CD4-positive, alpha-beta T cell (primary cell): ENCODE results near the gene PAGE5. TPM values are rescaled to one million over a fixed set of nuclear protein-coding genes. Genes with fewer than 3 reads are reported as not detected.

Source experiments
- ATAC-seq: fragments of 200-7000 bp; cut with Tn5 transposase; one replicate; pipeline ENCODE4 v1.10.0; 2022; ENCODE audit warnings: mild to moderate bottlenecking; ENCODE audit not compliant: poor library complexity
- CTCF ChIA-PET: fragments of 350-600 bp; sonication (Branson Sonifier 250); formaldehyde crosslinking; loops from one replicate; lab custom pipeline; 2021; ENCODE audit warnings: antibody characterized with exemption, inconsistent platforms; lab: Charles Lee
- POLR2A ChIA-PET: fragments of 350-600 bp; sonication (Branson Sonifier 250); formaldehyde crosslinking; loops from one replicate; lab custom pipeline; 2021; ENCODE audit warnings: antibody characterized with exemption, inconsistent platforms; lab: Charles Lee
- DNase-seq, 14 experiments: peaks; one replicate each; pipeline ENCODE4 v3.0.0-alpha.2; 2013 to 2020; ENCODE audit warnings: mixed read lengths in 2 of 14
- H3K27ac ChIP-seq, 2 donors: one replicate each; pipeline versions ENCODE4 v1.5.1 to v1.7.0; 2013; ENCODE audit warnings: low read length in 2 of 2, low read depth in 1 of 2, mild to moderate bottlenecking in 1 of 2
- H3K27me3 ChIP-seq, 2 experiments: 1 replicate in 1 of 2; 2 replicates in 1 of 2; pipeline versions ENCODE4 v1.6.1 to v1.7.0; 2013; ENCODE audit warnings: low read length in 2 of 2, control low read depth in 1 of 2, mild to moderate bottlenecking in 1 of 2, moderate library complexity in 1 of 2; ENCODE audit not compliant: insufficient read depth in 2 of 2, control insufficient read depth in 1 of 2
- H3K36me3 ChIP-seq: one replicate; pipeline ENCODE4 v1.6.1; 2013; ENCODE audit warnings: low read length, control low read depth; ENCODE audit not compliant: insufficient read depth
- H3K4me1 ChIP-seq: one replicate; pipeline ENCODE4 v1.6.1; 2013; ENCODE audit warnings: low read length, control low read depth; ENCODE audit not compliant: insufficient read depth
- H3K4me3 ChIP-seq: one replicate; pipeline ENCODE4 v1.5.1; 2013; ENCODE audit warnings: mild to moderate bottlenecking, low read length, moderate library complexity
- H3K9me3 ChIP-seq, 2 experiments: 1 replicate in 1 of 2; 2 replicates in 1 of 2; pipeline versions ENCODE4 v1.6.1 to v1.7.0; 2013; ENCODE audit warnings: low read length in 2 of 2, mild to moderate bottlenecking in 2 of 2, control low read depth in 1 of 2, moderate library complexity in 1 of 2; ENCODE audit not compliant: control insufficient read depth in 1 of 2, insufficient read depth in 1 of 2
- H3K27ac Mint-ChIP-seq: one replicate; pipeline ENCODE4 v1.8.0; 2020; ENCODE audit warnings: mixed read lengths
- H3K27me3 Mint-ChIP-seq: one replicate; pipeline ENCODE4 v1.8.0; 2021; ENCODE audit warnings: mixed read lengths
- H3K36me3 Mint-ChIP-seq: one replicate; pipeline ENCODE4 v1.8.0; 2021; ENCODE audit warnings: low read depth, mixed read lengths
- H3K4me1 Mint-ChIP-seq: one replicate; pipeline ENCODE4 v1.8.0; 2021; ENCODE audit warnings: low read depth, mixed read lengths
- H3K4me3 Mint-ChIP-seq: one replicate; pipeline ENCODE4 v1.8.0; 2020; ENCODE audit warnings: mild to moderate bottlenecking, mixed read lengths
- H3K9me3 Mint-ChIP-seq: one replicate; pipeline ENCODE4 v1.8.0; 2020; ENCODE audit warnings: mixed read lengths
- intact Hi-C, 2 experiments: fragments of 100-400 bp; cut with DNase I in 1 of 2; cut with micrococcal nuclease in 1 of 2; formaldehyde crosslinking; loops; one replicate each; pipeline versions ENCODE4 v1.15.1 to v1.9.0; 2023 to 2025; cut with DNase I, micrococcal nuclease
- total RNA-seq, 174 experiments: library from RNA in 2 of 174; stranded (reverse) in 2 of 174; gene quantifications; one replicate each; pipeline ENCODE4 v1.2.3 and lab custom pipeline; 2021 to 2026
- TF ChIP-seq, protein P1 (sequence below): fragments of 200-600 bp; IDR thresholded peaks from one replicate; pipeline ENCODE4 v1.8.0; 2022; ENCODE audit warnings: antibody characterized with exemption, mild to moderate bottlenecking

PAGE5 gene
- total RNA-seq, 2 experiments from 2014 or later = not detected

DNA sequence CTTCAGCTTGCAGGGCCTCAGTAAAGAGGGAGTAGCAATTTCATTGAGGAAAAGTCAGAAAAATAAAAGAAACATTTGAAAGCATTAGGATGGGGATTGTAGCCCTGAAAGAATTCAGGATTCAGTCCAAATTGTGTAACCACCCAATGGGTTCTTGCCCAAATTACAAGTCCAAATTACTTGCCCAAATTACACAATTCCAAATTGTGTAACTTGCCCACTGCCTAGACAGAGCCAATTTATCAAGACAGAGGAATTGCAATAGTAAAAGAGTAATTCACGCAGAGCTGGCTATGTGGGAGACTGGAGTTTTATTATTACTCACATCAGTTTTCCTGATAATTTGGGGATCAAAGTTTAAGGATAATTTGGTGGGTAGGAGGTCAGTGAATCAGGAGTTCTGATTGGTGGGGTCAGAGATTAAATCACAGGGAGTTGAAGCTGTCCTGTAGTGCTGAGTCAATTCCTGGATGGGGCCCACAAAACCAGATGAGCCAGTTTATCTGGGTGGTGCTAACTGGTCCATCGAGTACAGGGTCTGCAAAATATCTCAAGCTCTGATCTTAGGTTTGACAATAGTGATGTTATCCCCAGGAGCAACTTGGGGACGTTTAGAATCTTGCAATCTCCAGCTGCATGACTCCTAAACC, 18.1 kb upstream of the PAGE5 start:
- Histone ChIP-seq H3K27ac (no peak overlapping the region), H3K9me3 (no peaks in the 10 kb centered on the region), H3K27me3 (peaks cover 0 to 2% of the 10 kb centered on the region in 2 experiments), H3K4me3 (no peak overlapping the region), H3K36me3 (no peaks in the 10 kb centered on the region), H3K4me1 (no peaks in the 10 kb centered on the region)
- no peaks in the 10 kb centered on the region for H3K4me1 Mint-ChIP-seq
- ATAC-seq = no peak
- CTCF ChIA-PET = no interaction called here
- no peak overlapping the region for H3K4me3 Mint-ChIP-seq
- TF ChIP-seq, protein P1, sequence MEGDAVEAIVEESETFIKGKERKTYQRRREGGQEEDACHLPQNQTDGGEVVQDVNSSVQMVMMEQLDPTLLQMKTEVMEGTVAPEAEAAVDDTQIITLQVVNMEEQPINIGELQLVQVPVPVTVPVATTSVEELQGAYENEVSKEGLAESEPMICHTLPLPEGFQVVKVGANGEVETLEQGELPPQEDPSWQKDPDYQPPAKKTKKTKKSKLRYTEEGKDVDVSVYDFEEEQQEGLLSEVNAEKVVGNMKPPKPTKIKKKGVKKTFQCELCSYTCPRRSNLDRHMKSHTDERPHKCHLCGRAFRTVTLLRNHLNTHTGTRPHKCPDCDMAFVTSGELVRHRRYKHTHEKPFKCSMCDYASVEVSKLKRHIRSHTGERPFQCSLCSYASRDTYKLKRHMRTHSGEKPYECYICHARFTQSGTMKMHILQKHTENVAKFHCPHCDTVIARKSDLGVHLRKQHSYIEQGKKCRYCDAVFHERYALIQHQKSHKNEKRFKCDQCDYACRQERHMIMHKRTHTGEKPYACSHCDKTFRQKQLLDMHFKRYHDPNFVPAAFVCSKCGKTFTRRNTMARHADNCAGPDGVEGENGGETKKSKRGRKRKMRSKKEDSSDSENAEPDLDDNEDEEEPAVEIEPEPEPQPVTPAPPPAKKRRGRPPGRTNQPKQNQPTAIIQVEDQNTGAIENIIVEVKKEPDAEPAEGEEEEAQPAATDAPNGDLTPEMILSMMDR = no peak
- H3K36me3 Mint-ChIP-seq = no peaks in the 10 kb centered on the region
- no peaks in the 10 kb centered on the region for H3K9me3 Mint-ChIP-seq
- H3K27me3 Mint-ChIP-seq = no peaks in the 10 kb centered on the region
- intact Hi-C loops = no loop called here
- POLR2A ChIA-PET = no interaction called here
- DNase-seq = no peak
- H3K27ac Mint-ChIP-seq = no peak overlapping the region

DNA sequence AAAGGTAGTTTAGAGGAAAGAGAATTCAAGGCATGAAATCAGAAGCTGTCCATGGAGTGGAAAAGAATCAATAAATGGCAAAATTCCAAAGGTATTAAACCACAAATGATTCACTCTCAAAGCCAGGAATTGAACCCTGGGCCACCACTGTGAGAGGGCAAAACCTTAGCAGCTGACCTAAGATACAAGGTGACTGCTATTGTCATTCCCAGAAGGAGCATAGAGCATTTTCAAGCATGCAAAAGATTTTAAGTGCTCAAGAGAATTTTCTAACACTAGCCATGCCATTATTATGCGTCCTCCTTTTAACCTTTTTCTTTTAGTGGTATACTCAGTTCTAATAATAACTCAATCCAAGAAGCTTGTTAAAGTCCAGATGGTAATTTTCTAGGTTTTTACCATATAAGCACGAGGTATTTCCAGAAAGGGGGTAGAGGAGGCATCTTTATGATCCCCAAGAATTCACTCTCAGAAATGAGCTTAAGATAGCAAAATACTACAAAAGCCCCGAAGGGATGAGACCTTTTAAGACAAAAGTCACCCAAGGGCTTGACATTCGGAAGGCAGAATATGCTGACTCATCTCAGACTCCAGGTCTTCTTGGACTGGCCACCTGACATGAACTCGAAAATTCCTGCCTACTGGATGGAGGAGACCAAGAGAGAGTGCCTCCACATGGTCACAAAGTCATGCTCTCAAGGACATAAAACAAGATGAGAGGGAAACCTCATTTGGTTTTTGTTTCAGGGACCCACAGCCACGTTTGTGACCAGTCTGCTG, 13.8 kb upstream of the PAGE5 start:
- CTCF ChIA-PET = interaction anchor here (1.4 to 1.6 kb wide), 2 partner anchors 10 to 12 kb away, joined by 3 read pairs; no protein-coding TSS in a partner anchor
- Histone ChIP-seq H3K36me3 (no peaks in the 10 kb centered on the region), H3K27ac (no peak overlapping the region), H3K27me3 (peaks cover 0 to 2% of the 10 kb centered on the region in 2 experiments), H3K4me3 (no peak overlapping the region), H3K9me3 (no peaks in the 10 kb centered on the region), H3K4me1 (no peaks in the 10 kb centered on the region)
- intact Hi-C loops = no loop called here
- no peak overlapping the region for H3K4me3 Mint-ChIP-seq
- H3K36me3 Mint-ChIP-seq = no peaks in the 10 kb centered on the region
- H3K27ac Mint-ChIP-seq = no peak overlapping the region
- TF ChIP-seq, protein P1 = no peak
- DNase-seq = no peak
- no peaks in the 10 kb centered on the region for H3K4me1 Mint-ChIP-seq
- no peaks in the 10 kb centered on the region for H3K9me3 Mint-ChIP-seq
- no peaks in the 10 kb centered on the region for H3K27me3 Mint-ChIP-seq
- no peak for ATAC-seq
- POLR2A ChIA-PET = no interaction called here

DNA sequence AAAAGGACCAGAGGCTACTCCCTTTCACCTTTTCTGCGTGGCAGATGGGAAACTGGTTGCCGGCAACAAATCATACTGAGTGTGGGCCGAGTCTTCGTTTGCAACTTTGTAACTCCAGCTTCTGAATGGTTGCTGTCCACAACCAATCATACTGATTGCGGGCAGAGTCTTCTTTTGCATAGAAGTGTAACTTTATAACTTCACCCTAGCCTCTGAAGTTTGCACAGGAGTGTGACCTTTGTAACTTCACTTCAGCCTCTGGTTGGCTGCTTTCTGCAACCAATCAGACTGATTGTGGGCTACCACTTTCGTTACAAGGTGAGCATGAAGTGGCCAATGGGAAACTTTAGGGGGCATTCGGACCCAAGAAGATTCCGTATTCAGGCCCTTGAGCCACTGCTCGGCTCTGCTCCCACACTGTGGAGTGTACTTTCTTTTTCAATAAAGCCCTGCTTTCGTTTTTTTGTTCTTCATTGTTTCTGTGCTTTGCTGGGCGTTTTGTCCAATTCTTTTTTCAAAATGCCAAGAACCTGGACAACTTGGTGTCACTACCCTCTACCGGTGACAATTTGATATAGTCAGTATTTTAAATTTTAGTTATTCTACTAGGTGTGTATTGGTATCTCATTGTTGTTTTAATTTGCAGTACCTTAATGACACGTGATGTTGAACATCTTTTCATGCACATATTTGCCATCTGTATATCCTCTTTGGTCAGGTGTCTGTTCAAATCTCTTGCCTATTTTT, 9.0 kb upstream of the PAGE5 start:
- Mint-ChIP-seq H3K9me3 (no peaks in the 10 kb centered on the region), H3K36me3 (no peaks in the 10 kb centered on the region)
- no peak for ATAC-seq

More for the DNA sequence above, 9.0 kb upstream of the PAGE5 start:
- no peak overlapping the region for H3K27ac ChIP-seq
- ChIA-PET CTCF (no interaction called here), POLR2A (no interaction called here)
- H3K9me3 ChIP-seq = no peaks in the 10 kb centered on the region
- H3K27me3 Mint-ChIP-seq = no peaks in the 10 kb centered on the region
- H3K36me3 ChIP-seq = no peaks in the 10 kb centered on the region
- H3K27ac Mint-ChIP-seq = no peak overlapping the region
- TF ChIP-seq, protein P1 = no peak
- H3K4me3 ChIP-seq = no peak overlapping the region
- no peak overlapping the region for H3K4me3 Mint-ChIP-seq
- no peaks in the 10 kb centered on the region for H3K4me1 Mint-ChIP-seq
- intact Hi-C loops = no loop called here
- peaks cover 0 to 2% of the 10 kb centered on the region in 2 experiments for H3K27me3 ChIP-seq
- H3K4me1 ChIP-seq = no peaks in the 10 kb centered on the region
- DNase-seq = no peak
